Suprapubic skin (tissue), 3 donors: ENCODE measurements around the gene RELN.

Source experiments
- CTCF ChIP-seq, 2 donors: fragments of 200-600 bp in 1 of 2; fragments of 450-650 bp in 1 of 2; sonication (generic) in 1 of 2; IDR thresholded peaks; one replicate each; pipeline ENCODE4 v1.5.1; 2016 to 2019; ENCODE audit warnings: antibody characterized with exemption in 2 of 2, mild to moderate bottlenecking in 1 of 2, moderate library complexity in 1 of 2
- EP300 ChIP-seq: sonication (generic); formaldehyde crosslinking; IDR thresholded peaks from one replicate; pipeline ENCODE4 v1.6.1; 2017; ENCODE audit warnings: antibody characterized with exemption
- POLR2A ChIP-seq, 2 donors: fragments of 450-650 bp; IDR thresholded peaks; one replicate each; pipeline ENCODE4 v1.6.1; 2017; ENCODE audit warnings: antibody characterized with exemption in 2 of 2, mild to moderate bottlenecking in 2 of 2, moderate library complexity in 2 of 2

- TF ChIP-seq CTCF (IDR thresholded peaks at IDR 0.05) = no peak
- no peak for TF ChIP-seq POLR2A (IDR thresholded peaks at IDR 0.05)
- no peak for TF ChIP-seq EP300
These were observed 455.7 kb downstream of the RELN start for GRCh38 chr7:103533761-103534160.
